ENCODE data around the gene CASP1. TPM values are rescaled to one million over a fixed set of nuclear protein-coding genes. Genes with fewer than 3 reads are reported as not detected.

Gene CASP1
- total RNA-seq, 2 experiments from 2014 or later: 31.9 to 32.4 TPM

- Mint-ChIP-seq H3K27me3 (no peaks in the 10 kb centered on the region), H3K4me3 (no peak overlapping the region), H3K27ac (no peak overlapping the region), H3K36me3 (ENCODE audit: low read depth) (no peaks in the 10 kb centered on the region), H3K9me3 (no peaks in the 10 kb centered on the region), H3K4me1 (ENCODE audit: low read depth) (peaks cover 9% of the 10 kb centered on the region)
- intact Hi-C loops (cut with micrococcal nuclease): no loop called here
- DNase-seq (no peak), ATAC-seq (no peak)
- ChIA-PET CTCF (interaction anchor here (1.4 kb wide), 1 partner anchor 1315 kb away, joined by 3 read pairs; no protein-coding TSS in a partner anchor), POLR2A (no interaction called here)
- no peak for TF ChIP-seq CTCF (IDR thresholded peaks at IDR 0.05)
These were observed 37.7 kb downstream of the CASP1 start for GRCh38 chr11:104997288-104997687.

GRCh38 chr11:104995001-104995408 lies 39.9 kb downstream of the CASP1 start:
- CTCF ChIA-PET: no interaction called here
- DNase-seq: no peak
- H3K27ac Mint-ChIP-seq: no peak overlapping the region
- H3K36me3 Mint-ChIP-seq (ENCODE audit: low read depth): no peaks in the 10 kb centered on the region
- H3K27me3 Mint-ChIP-seq: no peaks in the 10 kb centered on the region
- TF ChIP-seq CTCF (IDR thresholded peaks at IDR 0.05): no peak
- no peaks in the 10 kb centered on the region for H3K9me3 Mint-ChIP-seq
- intact Hi-C loops (cut with micrococcal nuclease): no loop called here
- no peak overlapping the region for H3K4me3 Mint-ChIP-seq
- POLR2A ChIA-PET: interaction anchor here (0.6 kb wide), 1 partner anchor 449 kb away, joined by 4 read pairs; no protein-coding TSS in a partner anchor
- peaks cover 2% of the 10 kb centered on the region for H3K4me1 Mint-ChIP-seq (ENCODE audit: low read depth)
- no peak for ATAC-seq

GRCh38 chr11:104992781-104993180 lies 42.2 kb downstream of the CASP1 start:
- Mint-ChIP-seq H3K4me3 (no peak overlapping the region), H3K4me1 (ENCODE audit: low read depth) (peaks cover 2% of the 10 kb centered on the region), H3K9me3 (peaks cover 8% of the 10 kb centered on the region), H3K27ac (no peak overlapping the region), H3K36me3 (ENCODE audit: low read depth) (no peaks in the 10 kb centered on the region), H3K27me3 (no peaks in the 10 kb centered on the region)
- TF ChIP-seq CTCF (IDR thresholded peaks at IDR 0.05): no peak
- DNase-seq: no peak
- POLR2A ChIA-PET: no interaction called here
- ATAC-seq: no peak
- intact Hi-C loops (cut with micrococcal nuclease): no loop called here
- CTCF ChIA-PET: no interaction called here

GRCh38 chr11:104991994-104992393 lies 43.0 kb downstream of the CASP1 start:
- H3K4me3 Mint-ChIP-seq: no peak overlapping the region
- POLR2A ChIA-PET: no interaction called here
- no peak for ATAC-seq
- peaks cover 2% of the 10 kb centered on the region for H3K4me1 Mint-ChIP-seq (ENCODE audit: low read depth)
- no peak for DNase-seq
- no peak for TF ChIP-seq CTCF (IDR thresholded peaks at IDR 0.05)
- no peak overlapping the region for H3K27ac Mint-ChIP-seq
- no peaks in the 10 kb centered on the region for H3K36me3 Mint-ChIP-seq (ENCODE audit: low read depth)
- intact Hi-C loops (cut with micrococcal nuclease): no loop called here
- peaks cover 12% of the 10 kb centered on the region for H3K9me3 Mint-ChIP-seq
- no peaks in the 10 kb centered on the region for H3K27me3 Mint-ChIP-seq
- CTCF ChIA-PET: no interaction called here

GRCh38 chr11:104984808-104985207 lies 50.1 kb downstream of the CASP1 start:
- Mint-ChIP-seq H3K27ac (no peak overlapping the region), H3K4me1 (ENCODE audit: low read depth) (no peaks in the 10 kb centered on the region), H3K27me3 (no peaks in the 10 kb centered on the region), H3K36me3 (ENCODE audit: low read depth) (no peaks in the 10 kb centered on the region), H3K9me3 (peaks cover 12% of the 10 kb centered on the region), H3K4me3 (no peak overlapping the region)
- intact Hi-C loops (cut with micrococcal nuclease): no loop called here
- CTCF ChIA-PET: interaction anchor here (1.2 kb wide), 1 partner anchor 16 kb away, joined by 3 read pairs; no protein-coding TSS in a partner anchor
- ATAC-seq (no peak), DNase-seq (no peak)
- no peak for TF ChIP-seq CTCF (IDR thresholded peaks at IDR 0.05)
- POLR2A ChIA-PET: no interaction called here
